HepG2 (cell line): ENCODE measurements around the gene FEM1B. TPM values are rescaled to one million over a fixed set of nuclear protein-coding genes. Genes with fewer than 3 reads are reported as not detected.

Experiments
- ATAC-seq: fragments of 200-7000 bp; cut with Tn5 transposase; 3 replicates; pipeline ENCODE4 v1.9.1; 2020; ENCODE audit warnings: mild to moderate bottlenecking, moderate library complexity
- BruUV-seq: library from RNA; stranded (reverse); fragments of 400-500 nt; replicated peaks from 2 replicates; lab custom pipeline; 2021; lab: Mats Ljungman, UMichigan
- CTCF ChIA-PET: fragments of 300-600 bp; formaldehyde crosslinking; extraction: SDS; loops from one replicate; lab custom pipeline; 2021; ENCODE audit warnings: low total read pairs, inconsistent platforms, low intra/inter-chr PET ratio; lab: Yijun Ruan, JAX
- POLR2A ChIA-PET: fragments of 350-600 bp; sonication (Branson Sonifier 250); formaldehyde crosslinking; loops from one replicate; lab custom pipeline; 2020; ENCODE audit warnings: antibody characterized with exemption, inconsistent platforms; lab: Yijun Ruan, JAX
- DNase-seq: peaks from one replicate; pipeline ENCODE4 v3.0.0-alpha.2; 2015; ENCODE audit warnings: low spot score
- FAIRE-seq: peaks from 3 replicates; lab custom pipeline; 2011; peaks lifted over from hg19 to GRCh38; lab: Jason Lieb, UNC
- H2AFZ ChIP-seq: one replicate; pipeline ENCODE4 v1.6.1; 2011; ENCODE audit warnings: low read length, inconsistent platforms
- H3K27ac ChIP-seq: fragments of 300-600 bp; 3 replicates; pipeline ENCODE4 v1.8.0; 2011; ENCODE audit warnings: mixed run types, mild to moderate bottlenecking, mixed read lengths, low read length, inconsistent platforms; ENCODE audit not compliant: insufficient read depth; ENCODE audit errors: extremely low read length
- H3K27me3 ChIP-seq, 2 experiments: fragments of 200-600 bp in 1 of 2; 2 replicates in 1 of 2; 3 replicates in 1 of 2; pipeline versions ENCODE4 v1.6.0 to v1.8.0; 2011; ENCODE audit warnings: low read length in 2 of 2, mild to moderate bottlenecking in 2 of 2, moderate library complexity in 2 of 2, inconsistent platforms in 1 of 2; ENCODE audit not compliant: insufficient read depth in 2 of 2, control insufficient read depth in 1 of 2
- H3K36me3 ChIP-seq, 2 experiments: fragments of 200-600 bp in 1 of 2; replicated peaks in 1 of 2; 2 replicates in 1 of 2; 3 replicates in 1 of 2; pipeline versions ENCODE4 v1.5.1 to v1.8.0; 2011; ENCODE audit warnings: low read length in 2 of 2, inconsistent platforms in 1 of 2; ENCODE audit not compliant: insufficient read depth in 2 of 2, control insufficient read depth in 1 of 2
- H3K4me1 ChIP-seq: 2 replicates; pipeline ENCODE4 v1.5.1; 2012; ENCODE audit warnings: low read length, inconsistent platforms; ENCODE audit not compliant: insufficient read depth
- H3K4me2 ChIP-seq: 2 replicates; pipeline ENCODE4 v1.6.0; 2011; ENCODE audit warnings: low read depth, low read length, inconsistent platforms
- H3K4me3 ChIP-seq, 3 experiments: fragments of 200-600 bp in 1 of 3; sonication (generic), shearing (Covaris generic) in 1 of 3; replicated peaks in 1 of 3; 2 replicates each; pipeline ENCODE4 v1.5.1; 2011 to 2016; ENCODE audit warnings: low read length in 3 of 3, inconsistent platforms in 2 of 3, low read depth in 2 of 3, mild to moderate bottlenecking in 2 of 3, control low read depth in 1 of 3, mixed read lengths in 1 of 3; ENCODE audit not compliant: insufficient read depth in 1 of 3
- H3K79me2 ChIP-seq: one replicate; pipeline ENCODE4 v1.6.1; 2011; ENCODE audit warnings: low read length, inconsistent platforms; ENCODE audit not compliant: insufficient read depth
- H3K9ac ChIP-seq: 2 replicates; pipeline ENCODE4 v1.6.0; 2011; ENCODE audit warnings: mild to moderate bottlenecking, low read depth, low read length, inconsistent platforms; ENCODE audit not compliant: insufficient read depth
- H3K9me3 ChIP-seq: 2 replicates; pipeline ENCODE4 v1.5.1; 2012; ENCODE audit warnings: mild to moderate bottlenecking, low read length
- H4K20me1 ChIP-seq: 2 replicates; pipeline ENCODE4 v1.6.0; 2011; ENCODE audit warnings: inconsistent platforms, mild to moderate bottlenecking, low read length, moderate library complexity; ENCODE audit not compliant: insufficient read depth
- FOSL2 ChIP-seq: sonication (generic); formaldehyde crosslinking; IDR thresholded peaks from 2 replicates; pipeline ENCODE4 v1.4.0; 2020; ENCODE audit warnings: missing genetic modification reagents
- HOXA5 ChIP-seq: sonication (generic); formaldehyde crosslinking; IDR thresholded peaks from 2 replicates; pipeline ENCODE4 v1.4.0; 2020; ENCODE audit warnings: missing genetic modification reagents
- KLF12 ChIP-seq: sonication (generic); formaldehyde crosslinking; IDR thresholded peaks from 2 replicates; pipeline ENCODE4 v1.4.0; 2020; ENCODE audit warnings: missing genetic modification reagents, borderline replicate concordance
- PHB2 ChIP-seq: fragments of 450-650 bp; IDR thresholded peaks from 2 replicates; pipeline ENCODE4 v1.6.1; 2018; ENCODE audit not compliant: partially characterized antibody
- RARA ChIP-seq: IDR thresholded peaks from 2 replicates; pipeline ENCODE4 v1.6.1; 2016; ENCODE audit warnings: missing genetic modification reagents, missing compliant biosample characterization
- RBM39 ChIP-seq: fragments of 200-400 bp; formaldehyde crosslinking; IDR thresholded peaks from one replicate; pipeline ENCODE4 v1.6.1; 2018; ENCODE audit warnings: antibody characterized with exemption, mild to moderate bottlenecking, low read depth, low read length; ENCODE audit not compliant: poor library complexity, severe bottlenecking
- SP1 ChIP-seq, 2 experiments: fragments of 450-650 bp in 1 of 2; sonication (generic) in 1 of 2; formaldehyde crosslinking in 1 of 2; IDR thresholded peaks; 2 replicates each; pipeline versions ENCODE4 v1.4.0 to v1.6.1; 2016 to 2020; ENCODE audit warnings: missing genetic modification reagents in 1 of 2
- ZNF264 ChIP-seq: sonication (generic); formaldehyde crosslinking; IDR thresholded peaks from 2 replicates; pipeline ENCODE4 v1.4.0; 2020; ENCODE audit warnings: missing genetic modification reagents
- ZNF556 ChIP-seq: sonication (generic); formaldehyde crosslinking; IDR thresholded peaks from 2 replicates; pipeline ENCODE4 v1.4.0; 2020; ENCODE audit warnings: mild to moderate bottlenecking, missing genetic modification reagents, borderline replicate concordance
- ZNF775 ChIP-seq: sonication (generic); formaldehyde crosslinking; IDR thresholded peaks from 2 replicates; pipeline ENCODE4 v1.4.0; 2020; ENCODE audit warnings: missing genetic modification reagents, mild to moderate bottlenecking, moderate library complexity, borderline replicate concordance
- WGBS: methylation state at CpG from one replicate; pipeline ENCODE4 v1.1.6; 2017; ENCODE audit warnings: low lambda C conversion rate; 5-methylcytosine and 5-hydroxymethylcytosine counted together
- in situ Hi-C: cut with HindIII; loops from 2 replicates; pipeline ENCODE4 v1.10.0; 2017; ENCODE audit warnings: low pct_unique_long_range_greater_than_20kb; ENCODE audit not compliant: extremely low pct_ligation_motif_present
- intact Hi-C: fragments of 100-400 bp; cut with micrococcal nuclease; formaldehyde crosslinking; loops from one replicate; pipeline ENCODE4 v1.10.0; 2022; ENCODE audit not compliant: unreplicated experiment
- polyA plus RNA-seq, 8 experiments: library from polyadenylated mRNA; depleted of rRNA in 3 of 8; stranded (reverse) in 7 of 8; unstranded in 1 of 8; fragments of >200 nt; fragmentation: Illumina TruSeq in 4 of 8; extraction: Trizol in 4 of 8; gene quantifications; 2 replicates each; pipeline versions ENCODE4 v1.2.1 to v1.2.3, GENCODE V29; 2011 to 2016; ENCODE audit warnings: low read depth in 4 of 8, missing spikeins in 1 of 8, mixed read lengths in 1 of 8; ENCODE audit not compliant: insufficient read depth in 1 of 8
- total RNA-seq, 5 experiments: library from RNA; depleted of rRNA; stranded (reverse); fragments of >200 nt; fragmentation: Illumina TruSeq; extraction: Trizol; gene quantifications; 2 replicates each; pipeline ENCODE4 v1.2.3, GENCODE V29; 2016; ENCODE audit warnings: low read depth in 1 of 5
- TF ChIP-seq, protein P1 (sequence below): sonication (generic); formaldehyde crosslinking; IDR thresholded peaks from 2 replicates; pipeline ENCODE4 v1.5.1; 2020; ENCODE audit warnings: mild to moderate bottlenecking, missing genetic modification reagents, moderate library complexity
- TF ChIP-seq, protein P2 (sequence below): sonication (generic); formaldehyde crosslinking; IDR thresholded peaks from 2 replicates; pipeline ENCODE4 v1.5.1; 2020; ENCODE audit warnings: mild to moderate bottlenecking, moderate library complexity, missing genetic modification reagents

FEM1B gene
- total and polyA plus RNA-seq, 2 of the 13 experiments (the other 11 are each of a cell fraction or from before 2014, with no cell fraction given) = 38.1 to 40.0 TPM

DNA sequence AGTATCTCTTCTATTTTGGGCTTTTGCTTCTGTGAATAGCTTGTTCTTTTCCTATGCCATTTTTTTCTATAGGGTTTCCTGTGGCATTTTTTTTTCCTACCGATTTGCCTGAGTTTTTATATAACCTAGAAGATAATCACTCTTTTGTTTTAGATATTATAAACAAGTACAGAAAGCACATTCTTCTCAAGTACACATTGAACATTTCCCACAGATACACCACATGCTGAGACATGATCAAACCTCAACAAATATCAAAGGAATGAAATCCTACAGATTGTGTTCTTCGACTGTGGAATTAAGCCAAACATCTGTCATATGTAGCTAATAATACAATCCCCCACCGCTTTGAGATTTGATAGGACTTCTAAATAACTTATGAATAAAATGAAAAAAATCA lies 9.1 kb upstream of the FEM1B start:
- DNase-seq = no peak
- POLR2A ChIA-PET = no interaction called here
- Histone ChIP-seq H3K9me3 (no peaks in the 10 kb centered on the region), H4K20me1 (no peaks in the 10 kb centered on the region), H3K36me3 (no peaks in the 10 kb centered on the region), H3K4me1 (peaks cover 34% of the 10 kb centered on the region)
- TF ChIP-seq RBM39 = no peak
- TF ChIP-seq, all 625 proteins: peak for 0
- ATAC-seq = no peak
- CTCF ChIA-PET = no interaction called here
- FAIRE-seq = no peak
- no peak overlapping the region for H3K4me3 ChIP-seq
- in situ Hi-C loops (no loop called here), intact Hi-C loops (no loop called here)
- H3K9ac ChIP-seq = no peak overlapping the region
- BruUV-seq = no TSS peak
- H2AFZ ChIP-seq = no peak overlapping the region
- no peak overlapping the region for H3K27ac ChIP-seq
- no peaks in the 10 kb centered on the region for H3K79me2 ChIP-seq
- H3K27me3 ChIP-seq = no peaks in the 10 kb centered on the region
- no peak overlapping the region for H3K4me2 ChIP-seq
- WGBS = 27% methylated on average over 3 of the region's 3 CpGs

DNA sequence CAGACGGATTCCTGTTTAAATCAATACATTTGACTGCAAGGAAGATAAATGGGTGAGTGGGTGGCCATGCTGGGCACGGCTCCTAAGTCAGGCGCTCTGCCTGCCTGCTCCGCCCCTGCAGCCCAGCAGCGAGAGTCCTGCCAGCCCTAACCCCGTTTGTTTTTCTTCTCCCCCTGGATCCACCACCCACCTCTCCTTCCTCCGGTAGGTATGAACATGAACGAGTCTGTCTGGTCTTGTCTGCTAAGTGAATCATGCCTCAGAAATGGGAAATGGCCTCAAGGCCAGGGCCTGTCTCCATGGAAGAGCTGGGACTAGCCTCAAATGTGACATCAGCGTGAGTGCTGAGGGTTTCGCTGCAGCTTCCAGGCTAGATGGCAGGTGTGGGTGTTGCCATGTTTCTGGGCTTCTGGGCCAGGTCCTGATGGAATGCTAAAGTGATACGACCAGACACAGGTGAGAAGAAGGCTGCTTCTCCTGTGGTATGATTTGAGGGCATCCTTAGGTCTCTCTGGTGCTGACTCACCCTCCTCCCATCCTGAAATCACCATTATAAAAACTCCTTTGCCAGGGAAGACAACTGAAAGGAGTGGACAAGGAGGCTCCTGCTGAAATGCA lies 5.6 kb upstream of the FEM1B start:
- peak overlapping the region; percentile 60 for H2AFZ ChIP-seq
- H3K4me2 ChIP-seq = peak overlapping the region; percentile 75
- H3K4me1 ChIP-seq = peaks cover 70% of the 10 kb centered on the region
- POLR2A ChIA-PET = interaction anchor here (1.0 kb wide), 1 partner anchor 15 kb away, joined by 5 read pairs; no protein-coding TSS in a partner anchor
- H3K36me3 ChIP-seq = no peaks in the 10 kb centered on the region
- H3K9ac ChIP-seq = peak overlapping the region; percentile 56; the same call in 1 of the 2 replicates
- CTCF ChIA-PET = interaction anchor here (1.0 kb wide), 1 partner anchor 19 kb away, joined by 3 read pairs; no protein-coding TSS in a partner anchor
- no peaks in the 10 kb centered on the region for H3K79me2 ChIP-seq
- FAIRE-seq = no peak
- H3K4me3 ChIP-seq = peak overlapping the region; percentile 44 to 61 (median 57)
- H3K27me3 ChIP-seq = no peaks in the 10 kb centered on the region; a peak in 1 of 5 replicates
- no peak overlapping the region for H3K27ac ChIP-seq
- H3K9me3 ChIP-seq = no peaks in the 10 kb centered on the region
- peak; percentile 63 for DNase-seq
- no peaks in the 10 kb centered on the region for H4K20me1 ChIP-seq
- ATAC-seq = peak; percentile 68
- BruUV-seq = no TSS peak
- intact Hi-C loops (no loop called here), in situ Hi-C loops (no loop called here)
- 10% methylated on average over 11 of the region's 11 CpGs for WGBS
- TF ChIP-seq KLF12 (CRISPR knock-in tag) (no peak), ZNF264 (CRISPR knock-in tag) (no peak), HOXA5 (CRISPR knock-in tag) (no peak), ZNF775 (CRISPR knock-in tag) (no peak), ZNF556 (CRISPR knock-in tag) (no peak), PHB2 (no peak), RARA (CRISPR knock-in tag) (0 out of 2 replicates have a peak, but pooled peaks have one; percentile 12), FOSL2 (CRISPR knock-in tag) (peak; percentile 83), SP1 (IDR thresholded peaks at IDR 0.05) (no peak), SP1 (CRISPR knock-in tag; IDR thresholded peaks at IDR 0.05) (no peak)
- TF ChIP-seq, protein P1, sequence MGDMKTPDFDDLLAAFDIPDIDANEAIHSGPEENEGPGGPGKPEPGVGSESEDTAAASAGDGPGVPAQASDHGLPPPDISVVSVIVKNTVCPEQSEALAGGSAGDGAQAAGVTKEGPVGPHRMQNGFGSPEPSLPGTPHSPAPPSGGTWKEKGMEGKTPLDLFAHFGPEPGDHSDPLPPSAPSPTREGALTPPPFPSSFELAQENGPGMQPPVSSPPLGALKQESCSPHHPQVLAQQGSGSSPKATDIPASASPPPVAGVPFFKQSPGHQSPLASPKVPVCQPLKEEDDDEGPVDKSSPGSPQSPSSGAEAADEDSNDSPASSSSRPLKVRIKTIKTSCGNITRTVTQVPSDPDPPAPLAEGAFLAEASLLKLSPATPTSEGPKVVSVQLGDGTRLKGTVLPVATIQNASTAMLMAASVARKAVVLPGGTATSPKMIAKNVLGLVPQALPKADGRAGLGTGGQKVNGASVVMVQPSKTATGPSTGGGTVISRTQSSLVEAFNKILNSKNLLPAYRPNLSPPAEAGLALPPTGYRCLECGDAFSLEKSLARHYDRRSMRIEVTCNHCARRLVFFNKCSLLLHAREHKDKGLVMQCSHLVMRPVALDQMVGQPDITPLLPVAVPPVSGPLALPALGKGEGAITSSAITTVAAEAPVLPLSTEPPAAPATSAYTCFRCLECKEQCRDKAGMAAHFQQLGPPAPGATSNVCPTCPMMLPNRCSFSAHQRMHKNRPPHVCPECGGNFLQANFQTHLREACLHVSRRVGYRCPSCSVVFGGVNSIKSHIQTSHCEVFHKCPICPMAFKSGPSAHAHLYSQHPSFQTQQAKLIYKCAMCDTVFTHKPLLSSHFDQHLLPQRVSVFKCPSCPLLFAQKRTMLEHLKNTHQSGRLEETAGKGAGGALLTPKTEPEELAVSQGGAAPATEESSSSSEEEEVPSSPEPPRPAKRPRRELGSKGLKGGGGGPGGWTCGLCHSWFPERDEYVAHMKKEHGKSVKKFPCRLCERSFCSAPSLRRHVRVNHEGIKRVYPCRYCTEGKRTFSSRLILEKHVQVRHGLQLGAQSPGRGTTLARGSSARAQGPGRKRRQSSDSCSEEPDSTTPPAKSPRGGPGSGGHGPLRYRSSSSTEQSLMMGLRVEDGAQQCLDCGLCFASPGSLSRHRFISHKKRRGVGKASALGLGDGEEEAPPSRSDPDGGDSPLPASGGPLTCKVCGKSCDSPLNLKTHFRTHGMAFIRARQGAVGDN = peak; percentile 60
- TF ChIP-seq, protein P2, sequence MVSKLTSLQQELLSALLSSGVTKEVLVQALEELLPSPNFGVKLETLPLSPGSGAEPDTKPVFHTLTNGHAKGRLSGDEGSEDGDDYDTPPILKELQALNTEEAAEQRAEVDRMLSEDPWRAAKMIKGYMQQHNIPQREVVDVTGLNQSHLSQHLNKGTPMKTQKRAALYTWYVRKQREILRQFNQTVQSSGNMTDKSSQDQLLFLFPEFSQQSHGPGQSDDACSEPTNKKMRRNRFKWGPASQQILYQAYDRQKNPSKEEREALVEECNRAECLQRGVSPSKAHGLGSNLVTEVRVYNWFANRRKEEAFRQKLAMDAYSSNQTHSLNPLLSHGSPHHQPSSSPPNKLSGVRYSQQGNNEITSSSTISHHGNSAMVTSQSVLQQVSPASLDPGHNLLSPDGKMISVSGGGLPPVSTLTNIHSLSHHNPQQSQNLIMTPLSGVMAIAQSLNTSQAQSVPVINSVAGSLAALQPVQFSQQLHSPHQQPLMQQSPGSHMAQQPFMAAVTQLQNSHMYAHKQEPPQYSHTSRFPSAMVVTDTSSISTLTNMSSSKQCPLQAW (CRISPR knock-in tag) = peak; percentile 63; the same call in 1 of the 2 replicates
